ENCODE results near the gene H2AZ1.
A peak's percentile ranks its signal among the peaks of the same experiment; 100 is the strongest.

H2AZ1 gene

GRCh38 chr4:99950913-99951254, 809 bp upstream of the H2AZ1 start:
- TF ChIP-seq, protein P1, sequence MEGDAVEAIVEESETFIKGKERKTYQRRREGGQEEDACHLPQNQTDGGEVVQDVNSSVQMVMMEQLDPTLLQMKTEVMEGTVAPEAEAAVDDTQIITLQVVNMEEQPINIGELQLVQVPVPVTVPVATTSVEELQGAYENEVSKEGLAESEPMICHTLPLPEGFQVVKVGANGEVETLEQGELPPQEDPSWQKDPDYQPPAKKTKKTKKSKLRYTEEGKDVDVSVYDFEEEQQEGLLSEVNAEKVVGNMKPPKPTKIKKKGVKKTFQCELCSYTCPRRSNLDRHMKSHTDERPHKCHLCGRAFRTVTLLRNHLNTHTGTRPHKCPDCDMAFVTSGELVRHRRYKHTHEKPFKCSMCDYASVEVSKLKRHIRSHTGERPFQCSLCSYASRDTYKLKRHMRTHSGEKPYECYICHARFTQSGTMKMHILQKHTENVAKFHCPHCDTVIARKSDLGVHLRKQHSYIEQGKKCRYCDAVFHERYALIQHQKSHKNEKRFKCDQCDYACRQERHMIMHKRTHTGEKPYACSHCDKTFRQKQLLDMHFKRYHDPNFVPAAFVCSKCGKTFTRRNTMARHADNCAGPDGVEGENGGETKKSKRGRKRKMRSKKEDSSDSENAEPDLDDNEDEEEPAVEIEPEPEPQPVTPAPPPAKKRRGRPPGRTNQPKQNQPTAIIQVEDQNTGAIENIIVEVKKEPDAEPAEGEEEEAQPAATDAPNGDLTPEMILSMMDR (conservative IDR thresholded peaks at IDR 0.05): no peak
- H3K27ac ChIP-seq: peak overlapping the region; percentile 93

- TF ChIP-seq, protein P1 (conservative IDR thresholded peaks at IDR 0.05): peak; percentile 93
- H3K27ac ChIP-seq: peak overlapping the region; percentile 93
These were observed 759 bp downstream of the H2AZ1 start for GRCh38 chr4:99949034-99949998.

- peak overlapping the region; percentile 89 for H3K27ac ChIP-seq
- TF ChIP-seq, protein P1 (conservative IDR thresholded peaks at IDR 0.05): no peak
These were observed 2.5 kb downstream of the H2AZ1 start for GRCh38 chr4:99947608-99948007.

DNA sequence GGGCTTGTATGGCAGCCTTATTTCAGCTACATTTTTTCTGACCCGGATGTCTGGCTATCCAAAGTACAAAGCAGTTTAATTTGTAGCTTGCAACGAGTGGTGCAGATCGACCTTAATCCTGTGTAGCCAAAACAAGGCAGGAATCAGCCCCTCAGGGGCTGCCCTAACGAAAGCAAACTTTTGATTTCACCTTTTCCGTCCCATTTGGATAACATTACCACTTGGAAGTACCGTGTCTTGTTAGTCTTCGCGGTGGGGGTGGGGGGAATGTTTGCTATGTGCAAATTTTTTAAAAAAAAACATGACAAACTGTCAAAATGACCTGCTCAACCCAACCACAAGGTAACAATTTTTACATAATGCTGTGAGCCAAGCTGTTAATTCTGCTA, 2.9 kb downstream of the H2AZ1 start:
- peak overlapping the region; percentile 89 for H3K27ac ChIP-seq
- TF ChIP-seq, protein P1 (conservative IDR thresholded peaks at IDR 0.05): no peak

GRCh38 chr4:99946356-99947189, 3.5 kb downstream of the H2AZ1 start, which contains the start of gene DNAJB14:
DNAJB14 (minus strand) TSS chr4:99946618; CDS start chr4:99946571, 47 bp downstream.
- peak within 1 kb of the TSS; percentile 89 for H3K27ac ChIP-seq
- TF ChIP-seq, protein P1 (conservative IDR thresholded peaks at IDR 0.05): no peak

- peak overlapping the region; percentile 89 for H3K27ac ChIP-seq
- TF ChIP-seq, protein P1 (conservative IDR thresholded peaks at IDR 0.05): no peak
These were observed 4.2 kb downstream of the H2AZ1 start for GRCh38 chr4:99945718-99946355.
